ENCODE results near the gene CHGA.

DNA sequence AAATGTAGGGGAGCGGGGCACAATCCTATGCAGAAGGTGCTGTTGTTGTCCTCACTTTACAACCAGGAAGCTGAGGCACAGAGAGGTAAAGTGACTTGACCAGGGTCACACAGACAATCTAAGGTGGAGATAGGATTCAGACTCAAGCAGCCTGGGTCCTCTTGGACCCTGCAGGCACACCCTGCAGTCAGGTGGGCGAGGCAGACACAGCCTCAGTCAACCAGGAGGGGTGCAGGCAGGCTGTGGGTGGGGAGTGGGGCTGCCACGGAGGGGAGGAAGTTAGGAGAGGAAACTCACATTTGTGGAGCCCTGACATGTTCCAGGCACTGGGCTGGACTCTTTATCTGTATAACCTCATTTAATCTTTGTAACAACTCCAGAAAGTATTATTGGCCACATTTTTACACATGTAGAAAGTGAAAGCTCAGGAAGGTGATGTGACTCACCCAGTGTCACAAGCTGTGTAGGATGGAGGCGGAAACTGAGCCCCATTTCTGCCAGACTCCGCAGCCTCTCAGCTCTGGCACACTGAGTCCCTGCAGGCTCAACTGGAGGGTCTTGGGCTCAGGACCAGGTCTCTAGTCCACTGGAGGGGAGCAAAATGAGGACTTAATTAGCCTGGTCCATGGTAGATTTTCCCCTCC, 24.9 kb upstream of the CHGA start:
- TF ChIP-seq POLR2A (IDR thresholded peaks at IDR 0.05): no peak
- TF ChIP-seq, protein P1, sequence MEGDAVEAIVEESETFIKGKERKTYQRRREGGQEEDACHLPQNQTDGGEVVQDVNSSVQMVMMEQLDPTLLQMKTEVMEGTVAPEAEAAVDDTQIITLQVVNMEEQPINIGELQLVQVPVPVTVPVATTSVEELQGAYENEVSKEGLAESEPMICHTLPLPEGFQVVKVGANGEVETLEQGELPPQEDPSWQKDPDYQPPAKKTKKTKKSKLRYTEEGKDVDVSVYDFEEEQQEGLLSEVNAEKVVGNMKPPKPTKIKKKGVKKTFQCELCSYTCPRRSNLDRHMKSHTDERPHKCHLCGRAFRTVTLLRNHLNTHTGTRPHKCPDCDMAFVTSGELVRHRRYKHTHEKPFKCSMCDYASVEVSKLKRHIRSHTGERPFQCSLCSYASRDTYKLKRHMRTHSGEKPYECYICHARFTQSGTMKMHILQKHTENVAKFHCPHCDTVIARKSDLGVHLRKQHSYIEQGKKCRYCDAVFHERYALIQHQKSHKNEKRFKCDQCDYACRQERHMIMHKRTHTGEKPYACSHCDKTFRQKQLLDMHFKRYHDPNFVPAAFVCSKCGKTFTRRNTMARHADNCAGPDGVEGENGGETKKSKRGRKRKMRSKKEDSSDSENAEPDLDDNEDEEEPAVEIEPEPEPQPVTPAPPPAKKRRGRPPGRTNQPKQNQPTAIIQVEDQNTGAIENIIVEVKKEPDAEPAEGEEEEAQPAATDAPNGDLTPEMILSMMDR (IDR thresholded peaks at IDR 0.05): no peak
- TF ChIP-seq EP300 (IDR thresholded peaks at IDR 0.05): no peak
- no peak for TF ChIP-seq POLR2AphosphoS5 (IDR thresholded peaks at IDR 0.05)

Data from upper lobe of left lung (tissue), 4 donors.